Upper lobe of left lung (tissue), 6 donors: ENCODE results near the gene NOG. TPM values are rescaled to one million over a fixed set of nuclear protein-coding genes. Genes with fewer than 3 reads are reported as not detected.

Source experiments
- ATAC-seq, 2 donors: fragments of 200-7000 bp; cut with Tn5 transposase; one replicate each; pipeline ENCODE4 v1.9.1; 2022; ENCODE audit warnings: mild to moderate bottlenecking in 2 of 2, moderate library complexity in 2 of 2; ENCODE audit not compliant: low FRiP score in 2 of 2
- DNase-seq, 2 donors: peaks; one replicate each; pipeline ENCODE4 v3.0.0-alpha.2; 2019 to 2020
- H3K27ac ChIP-seq, 4 donors: fragments of 200-600 bp; sonication (generic); one replicate each; pipeline ENCODE4 v1.5.1; 2016 to 2019
- H3K27me3 ChIP-seq, 4 donors: fragments of 200-600 bp; sonication (generic); one replicate each; pipeline ENCODE4 v1.5.1; 2017 to 2019
- H3K36me3 ChIP-seq, 4 donors: fragments of 200-600 bp; sonication (generic); one replicate each; pipeline ENCODE4 v1.5.1; 2016 to 2019
- H3K4me1 ChIP-seq, 4 donors: fragments of 200-600 bp; sonication (generic); one replicate each; pipeline ENCODE4 v1.5.1; 2018 to 2019
- H3K4me3 ChIP-seq, 4 donors: fragments of 200-600 bp; sonication (generic); one replicate each; pipeline ENCODE4 v1.5.1; 2017 to 2019; ENCODE audit warnings: mild to moderate bottlenecking in 2 of 4, moderate library complexity in 1 of 4
- H3K9me3 ChIP-seq, 4 donors: fragments of 200-600 bp; sonication (generic); one replicate each; pipeline ENCODE4 v1.5.1; 2018 to 2019
- EP300 ChIP-seq, 4 donors: sonication (generic); formaldehyde crosslinking; IDR thresholded peaks; one replicate each; pipeline ENCODE4 v1.5.1; 2017; ENCODE audit warnings: antibody characterized with exemption in 4 of 4, control low read depth in 2 of 4
- POLR2A ChIP-seq, 4 donors: fragments of 450-650 bp; IDR thresholded peaks; one replicate each; pipeline ENCODE4 v1.5.1; 2016 to 2017; ENCODE audit warnings: antibody characterized with exemption in 4 of 4, mild to moderate bottlenecking in 2 of 4
- POLR2AphosphoS5 ChIP-seq, 2 donors: sonication (generic); formaldehyde crosslinking; IDR thresholded peaks; one replicate each; pipeline ENCODE4 v1.5.1; 2017; ENCODE audit warnings: antibody characterized with exemption in 2 of 2
- WGBS, 2 donors: methylation state at CpG; one replicate each; pipeline ENCODE4 v1.1.5; 2017 to 2018; 5-methylcytosine and 5-hydroxymethylcytosine counted together
- total RNA-seq, 6 donors: library from RNA; depleted of rRNA in 4 of 6; stranded (reverse); fragments of >200 nt in 4 of 6; gene quantifications; one replicate each; pipeline versions ENCODE4 v1.1.0 to v1.2.1, GENCODE V29; 2016 to 2021
- TF ChIP-seq, protein P1 (sequence below), 6 experiments: fragments of 450-650 bp in 4 of 6; fragments of 200-600 bp in 2 of 6; sonication (generic) in 2 of 6; IDR thresholded peaks; one replicate each; pipeline ENCODE4 v1.5.1; 2016 to 2019; ENCODE audit warnings: antibody characterized with exemption in 6 of 6
- donor health status: DM: no; HTN: no; CAD: no; lungs with moderate emphysema.
- donor health status: DM: no; HTN: yes; CAD: no; lungs with severe emphysema.

Gene NOG
- total RNA-seq, 6 donors from 2014 or later, result 0.80 to 8.5 (median 2.2) TPM; not detected in 1

DNA sequence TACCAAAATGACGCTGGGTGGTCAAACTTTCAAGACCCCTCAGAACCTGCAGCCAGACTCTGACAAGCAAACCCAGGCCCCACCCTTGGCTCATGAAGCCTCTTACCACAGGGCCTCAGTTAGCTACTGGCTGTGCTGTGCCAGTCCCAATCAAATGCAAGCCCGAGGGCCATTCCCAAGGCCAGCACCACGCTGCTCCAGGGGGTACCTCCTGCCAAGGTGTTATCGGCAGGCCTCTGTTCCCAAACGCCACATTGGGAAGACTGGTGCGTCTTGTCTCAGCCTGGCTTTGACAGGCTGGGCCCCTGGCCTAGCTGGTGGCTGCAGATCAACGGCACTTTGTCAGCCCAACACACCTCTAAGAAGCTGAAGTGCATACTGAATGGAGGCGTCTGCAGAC, 35.8 kb upstream of the NOG start:
- DNase-seq (peak in 1 of 2 donors; percentile 21), ATAC-seq (no peak)
- TF ChIP-seq EP300 (IDR thresholded peaks at IDR 0.05) (no peak), POLR2A (IDR thresholded peaks at IDR 0.05) (no peak), POLR2AphosphoS5 (IDR thresholded peaks at IDR 0.05) (no peak)
- TF ChIP-seq, protein P1, sequence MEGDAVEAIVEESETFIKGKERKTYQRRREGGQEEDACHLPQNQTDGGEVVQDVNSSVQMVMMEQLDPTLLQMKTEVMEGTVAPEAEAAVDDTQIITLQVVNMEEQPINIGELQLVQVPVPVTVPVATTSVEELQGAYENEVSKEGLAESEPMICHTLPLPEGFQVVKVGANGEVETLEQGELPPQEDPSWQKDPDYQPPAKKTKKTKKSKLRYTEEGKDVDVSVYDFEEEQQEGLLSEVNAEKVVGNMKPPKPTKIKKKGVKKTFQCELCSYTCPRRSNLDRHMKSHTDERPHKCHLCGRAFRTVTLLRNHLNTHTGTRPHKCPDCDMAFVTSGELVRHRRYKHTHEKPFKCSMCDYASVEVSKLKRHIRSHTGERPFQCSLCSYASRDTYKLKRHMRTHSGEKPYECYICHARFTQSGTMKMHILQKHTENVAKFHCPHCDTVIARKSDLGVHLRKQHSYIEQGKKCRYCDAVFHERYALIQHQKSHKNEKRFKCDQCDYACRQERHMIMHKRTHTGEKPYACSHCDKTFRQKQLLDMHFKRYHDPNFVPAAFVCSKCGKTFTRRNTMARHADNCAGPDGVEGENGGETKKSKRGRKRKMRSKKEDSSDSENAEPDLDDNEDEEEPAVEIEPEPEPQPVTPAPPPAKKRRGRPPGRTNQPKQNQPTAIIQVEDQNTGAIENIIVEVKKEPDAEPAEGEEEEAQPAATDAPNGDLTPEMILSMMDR (IDR thresholded peaks at IDR 0.05), result no peak
- no peaks in the 10 kb centered on the region for H3K36me3 ChIP-seq
- no peaks in the 10 kb centered on the region for H3K4me1 ChIP-seq
- 63 to 78% methylated on average over 5 to 8 of the region's 8 CpGs for WGBS, 2 donors
- H3K27me3 ChIP-seq, result no peaks in the 10 kb centered on the region
- H3K27ac ChIP-seq, result no peak overlapping the region
- H3K4me3 ChIP-seq, result no peak overlapping the region
- no peaks in the 10 kb centered on the region for H3K9me3 ChIP-seq

DNA sequence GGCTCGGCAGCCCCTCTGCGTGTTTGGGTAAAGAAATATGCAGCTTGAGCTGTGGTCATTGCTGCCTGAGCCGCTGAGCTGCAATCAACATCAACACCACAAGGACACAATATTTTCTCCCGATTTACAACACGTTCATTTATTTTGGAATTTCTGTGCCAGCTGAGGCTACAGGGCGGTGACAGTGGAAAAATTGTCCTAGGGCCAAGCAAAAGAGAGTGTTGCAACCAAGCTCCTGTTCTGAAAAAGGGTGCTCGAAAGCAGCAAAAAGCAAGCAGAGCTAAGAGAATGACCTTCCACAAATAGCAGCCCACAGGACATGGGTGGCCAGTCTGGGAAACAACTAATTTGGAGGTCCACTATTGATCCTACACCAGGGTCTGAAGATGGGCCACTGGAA, 35.4 kb upstream of the NOG start:
- Histone ChIP-seq H3K27me3 (no peaks in the 10 kb centered on the region), H3K9me3 (no peaks in the 10 kb centered on the region), H3K4me3 (no peak overlapping the region), H3K27ac (no peak overlapping the region), H3K36me3 (no peaks in the 10 kb centered on the region), H3K4me1 (no peaks in the 10 kb centered on the region)
- TF ChIP-seq POLR2AphosphoS5 (IDR thresholded peaks at IDR 0.05), result no peak
- TF ChIP-seq POLR2A (IDR thresholded peaks at IDR 0.05), result no peak
- TF ChIP-seq, protein P1 (IDR thresholded peaks at IDR 0.05), result no peak
- TF ChIP-seq EP300 (IDR thresholded peaks at IDR 0.05), result no peak
- no peak for DNase-seq
- WGBS, 2 donors, result 68 to 69% methylated on average over 6 to 7 of the region's 7 CpGs
- no peak for ATAC-seq

DNA sequence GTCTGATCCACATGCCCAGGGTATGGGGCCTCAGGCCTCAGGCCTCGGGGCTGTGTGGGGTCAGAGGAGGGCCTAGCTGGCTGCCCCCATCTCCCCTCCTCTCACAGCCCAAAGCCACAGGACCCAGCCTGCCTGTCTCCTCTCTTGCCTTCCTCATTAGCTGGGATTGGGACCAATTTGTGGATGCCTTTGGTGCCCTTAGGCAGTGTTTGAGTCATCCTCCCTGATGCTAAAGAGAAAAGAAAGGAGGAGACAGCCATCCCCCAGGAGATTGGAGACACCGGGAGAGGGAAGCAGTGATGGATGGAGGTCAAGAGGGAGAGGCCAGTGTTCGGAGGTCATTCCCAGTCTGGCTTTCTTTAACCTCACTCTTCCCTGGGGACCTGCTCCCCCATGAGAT, 23.3 kb upstream of the NOG start:
- H3K36me3 ChIP-seq, result no peaks in the 10 kb centered on the region
- no peaks in the 10 kb centered on the region for H3K4me1 ChIP-seq
- no peaks in the 10 kb centered on the region for H3K27me3 ChIP-seq
- H3K4me3 ChIP-seq, result no peak overlapping the region
- no peak for TF ChIP-seq POLR2A (IDR thresholded peaks at IDR 0.05)
- no peaks in the 10 kb centered on the region for H3K9me3 ChIP-seq
- 61 to 70% methylated on average over 3 of the region's 3 CpGs for WGBS, 2 donors
- DNase-seq (no peak), ATAC-seq (no peak)
- no peak overlapping the region for H3K27ac ChIP-seq

DNA sequence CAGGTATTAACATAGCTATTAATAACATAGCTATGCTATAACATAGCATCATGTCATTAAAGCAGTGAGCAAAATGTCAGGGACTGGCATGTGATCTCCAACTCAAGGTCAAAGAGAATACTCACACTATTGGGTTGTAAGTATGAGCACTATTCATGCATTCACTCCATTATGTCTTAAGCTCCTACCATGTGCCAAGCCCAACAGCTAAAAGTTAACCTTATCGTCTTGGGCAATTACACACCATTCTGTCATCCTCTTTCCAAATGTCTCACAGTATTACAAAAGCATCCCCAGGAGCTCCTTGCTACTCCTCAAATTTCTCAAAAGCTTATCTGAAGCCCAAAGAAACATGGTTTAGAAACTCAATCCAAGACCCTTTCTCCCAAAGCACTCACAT, 22.0 kb upstream of the NOG start:
- no peaks in the 10 kb centered on the region for H3K27me3 ChIP-seq
- no peak for ATAC-seq
- H3K36me3 ChIP-seq, result no peaks in the 10 kb centered on the region
- H3K4me1 ChIP-seq, result no peaks in the 10 kb centered on the region
- H3K9me3 ChIP-seq, result no peaks in the 10 kb centered on the region
- TF ChIP-seq POLR2A (IDR thresholded peaks at IDR 0.05), result no peak
- no peak for TF ChIP-seq EP300 (IDR thresholded peaks at IDR 0.05)
- TF ChIP-seq, protein P1 (IDR thresholded peaks at IDR 0.05), result no peak
- TF ChIP-seq POLR2AphosphoS5 (IDR thresholded peaks at IDR 0.05), result no peak
- H3K27ac ChIP-seq, result no peak overlapping the region
- 73 to 81% methylated on average over 1 of the region's 1 CpG for WGBS, 2 donors
- DNase-seq, result no peak
- H3K4me3 ChIP-seq, result no peak overlapping the region

DNA sequence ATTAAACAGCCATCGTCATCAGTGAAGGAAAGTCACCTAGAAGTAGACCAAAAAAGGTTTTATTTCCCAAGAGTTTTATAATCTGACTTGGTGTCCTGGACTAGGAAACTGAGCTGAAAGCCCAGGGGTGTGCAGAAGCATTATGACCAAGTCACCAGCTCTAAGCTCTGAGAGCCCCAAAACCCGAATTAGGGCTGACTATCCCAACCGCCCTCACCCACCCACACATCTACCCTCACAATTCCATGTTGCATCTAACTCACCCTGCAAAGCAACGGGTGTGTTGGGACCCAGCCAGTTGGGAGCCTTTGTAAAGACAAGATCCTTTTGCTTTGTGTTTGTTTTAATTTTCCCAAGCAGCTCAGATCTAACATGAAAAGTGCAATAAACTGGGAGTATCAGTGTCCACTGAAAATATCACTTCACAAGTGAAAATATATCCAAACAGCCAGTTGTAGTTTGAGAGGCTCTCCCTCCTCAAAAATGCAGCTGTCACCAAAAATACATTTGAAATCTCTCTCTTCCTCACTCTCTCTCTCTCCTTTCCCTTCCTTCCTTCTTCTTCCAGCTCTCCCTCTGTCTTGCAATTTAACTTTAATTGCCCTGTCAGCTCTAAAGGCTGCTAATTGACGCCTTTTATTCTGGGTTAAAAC, 16.2 kb upstream of the NOG start:
- no peak for ATAC-seq
- H3K4me1 ChIP-seq, result no peaks in the 10 kb centered on the region
- DNase-seq, result no peak
- 58 to 61% methylated on average over 5 of the region's 5 CpGs for WGBS, 2 donors
- H3K27ac ChIP-seq, result no peak overlapping the region
- H3K36me3 ChIP-seq, result no peaks in the 10 kb centered on the region
- no peaks in the 10 kb centered on the region for H3K9me3 ChIP-seq
- no peak overlapping the region for H3K4me3 ChIP-seq
- no peaks in the 10 kb centered on the region for H3K27me3 ChIP-seq
- TF ChIP-seq, protein P1 (IDR thresholded peaks at IDR 0.05), result no peak
- TF ChIP-seq POLR2AphosphoS5 (IDR thresholded peaks at IDR 0.05) (no peak), EP300 (IDR thresholded peaks at IDR 0.05) (no peak), POLR2A (IDR thresholded peaks at IDR 0.05) (no peak)
